ENCODE data around the gene ALKBH7.
A peak's percentile ranks its signal among the peaks of the same experiment; 100 is the strongest.
"Not testable (repeated sequence)": the region's sequence is repeated elsewhere in the genome, so short reads cannot be mapped to it uniquely, and the experiment has no call there.

ALKBH7 gene

GRCh38 chr19:6373096-6373812, 660 bp downstream of the ALKBH7 start:
- peak; percentile 97 for DNase-seq

GRCh38 chr19:6373813-6374108, 1.2 kb downstream of the ALKBH7 start:
- DNase-seq: no peak

GRCh38 chr19:6374161-6374709, 1.6 kb downstream of the ALKBH7 start:
- no peak for DNase-seq

GRCh38 chr19:6374711-6375410, 2.3 kb downstream of the ALKBH7 start:
- DNase-seq: no peak

- DNase-seq: no peak
Measured at GRCh38 chr19:6375411-6376010, 2.9 kb downstream of the ALKBH7 start, which contains the start of gene PSPN. PSPN (minus strand) TSS chr19:6375933; CDS start chr19:6375849, 84 bp downstream.

GRCh38 chr19:6376512-6377190, 4.1 kb downstream of the ALKBH7 start:
- DNase-seq: no peak

GRCh38 chr19:6378041-6378440, 5.4 kb downstream of the ALKBH7 start:
- no peak for DNase-seq

GRCh38 chr19:6378486-6378885, 5.9 kb downstream of the ALKBH7 start:
- no peak for DNase-seq

GRCh38 chr19:6379744-6380143, 7.2 kb downstream of the ALKBH7 start:
- no peak for DNase-seq

GRCh38 chr19:6381030-6381750, 8.6 kb downstream of the ALKBH7 start:
- no peak for DNase-seq

- DNase-seq: no peak
Measured at GRCh38 chr19:6383188-6383587, 10.6 kb downstream of the ALKBH7 start.

- DNase-seq: no peak
Measured at GRCh38 chr19:6384381-6384780, 11.8 kb downstream of the ALKBH7 start.

- DNase-seq: no peak
Measured at GRCh38 chr19:6387372-6387771, 14.8 kb downstream of the ALKBH7 start.

- DNase-seq: no peak
Measured at GRCh38 chr19:6392221-6393073, 19.9 kb downstream of the ALKBH7 start.

GRCh38 chr19:6393074-6393982, 20.7 kb downstream of the ALKBH7 start, which contains the start of gene GTF2F1:
GTF2F1 (minus strand) TSS chr19:6393164; CDS start chr19:6392995, 169 bp downstream.
- DNase-seq: peak; percentile 91

GRCh38 chr19:6393983-6394412, 21.4 kb downstream of the ALKBH7 start:
- DNase-seq: no peak

GRCh38 chr19:6394831-6395230, 22.2 kb downstream of the ALKBH7 start:
- no peak for DNase-seq

- no peak for DNase-seq
Measured at GRCh38 chr19:6396305-6396704, 23.7 kb downstream of the ALKBH7 start.

GRCh38 chr19:6400062-6400944, 27.7 kb downstream of the ALKBH7 start:
- not testable (repeated sequence) for DNase-seq
